Measurements from ENCODE around the gene LONRF2.
A peak's percentile ranks its signal among the peaks of the same experiment; 100 is the strongest.
"Not testable (repeated sequence)": the region's sequence is repeated elsewhere in the genome, so short reads cannot be mapped to it uniquely, and the experiment has no call there.

The LONRF2 gene

DNA sequence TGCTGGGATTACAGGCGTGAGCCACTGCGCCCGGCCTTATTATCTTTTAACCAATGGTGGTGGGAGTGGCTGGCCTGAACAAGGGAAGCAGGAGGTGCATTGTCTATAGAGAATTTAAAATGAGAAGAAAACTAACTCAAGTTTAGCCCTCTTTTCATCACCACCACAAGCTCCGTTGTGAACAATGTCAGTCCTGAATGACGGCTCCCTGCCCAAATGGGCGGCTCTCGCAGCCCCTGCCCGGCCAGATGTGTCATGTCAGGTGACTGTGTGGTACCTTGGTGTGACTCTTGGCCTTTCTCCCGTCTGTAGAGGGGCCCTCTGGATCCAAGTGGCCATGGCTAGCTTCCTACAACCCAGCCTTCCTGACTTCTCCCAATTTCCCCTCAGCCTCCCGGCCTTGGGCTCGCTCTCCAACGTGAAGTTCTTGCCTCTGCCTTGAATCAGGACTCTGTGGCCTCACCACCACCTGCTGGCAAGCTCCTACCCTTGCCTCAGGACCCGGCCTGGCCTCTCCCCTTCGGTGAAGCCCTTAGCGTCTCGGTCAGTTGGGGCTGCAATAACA, 67.6 kb downstream of the LONRF2 start:
- DNase-seq (ENCODE audit: low spot score): no peak

DNA sequence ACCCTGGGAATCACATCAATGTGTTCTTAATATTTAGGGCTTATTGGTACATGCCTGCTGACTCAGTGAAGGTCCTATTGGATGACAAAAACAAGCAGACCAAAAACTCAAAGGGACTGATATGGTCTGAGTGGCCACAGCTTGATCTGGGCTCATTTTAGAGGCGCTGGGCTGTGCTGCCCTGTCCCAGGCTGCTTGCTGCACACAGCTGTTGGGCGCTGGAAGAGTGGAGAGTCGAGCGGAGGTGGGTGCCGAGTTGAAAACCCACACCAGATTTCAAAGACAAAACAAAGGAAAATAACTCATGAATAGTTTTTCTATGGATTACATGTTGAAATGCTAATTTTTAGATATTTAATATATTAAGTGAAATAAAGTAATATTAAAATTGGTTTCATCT, 68.5 kb downstream of the LONRF2 start:
- DNase-seq (ENCODE audit: low spot score): no peak

DNA sequence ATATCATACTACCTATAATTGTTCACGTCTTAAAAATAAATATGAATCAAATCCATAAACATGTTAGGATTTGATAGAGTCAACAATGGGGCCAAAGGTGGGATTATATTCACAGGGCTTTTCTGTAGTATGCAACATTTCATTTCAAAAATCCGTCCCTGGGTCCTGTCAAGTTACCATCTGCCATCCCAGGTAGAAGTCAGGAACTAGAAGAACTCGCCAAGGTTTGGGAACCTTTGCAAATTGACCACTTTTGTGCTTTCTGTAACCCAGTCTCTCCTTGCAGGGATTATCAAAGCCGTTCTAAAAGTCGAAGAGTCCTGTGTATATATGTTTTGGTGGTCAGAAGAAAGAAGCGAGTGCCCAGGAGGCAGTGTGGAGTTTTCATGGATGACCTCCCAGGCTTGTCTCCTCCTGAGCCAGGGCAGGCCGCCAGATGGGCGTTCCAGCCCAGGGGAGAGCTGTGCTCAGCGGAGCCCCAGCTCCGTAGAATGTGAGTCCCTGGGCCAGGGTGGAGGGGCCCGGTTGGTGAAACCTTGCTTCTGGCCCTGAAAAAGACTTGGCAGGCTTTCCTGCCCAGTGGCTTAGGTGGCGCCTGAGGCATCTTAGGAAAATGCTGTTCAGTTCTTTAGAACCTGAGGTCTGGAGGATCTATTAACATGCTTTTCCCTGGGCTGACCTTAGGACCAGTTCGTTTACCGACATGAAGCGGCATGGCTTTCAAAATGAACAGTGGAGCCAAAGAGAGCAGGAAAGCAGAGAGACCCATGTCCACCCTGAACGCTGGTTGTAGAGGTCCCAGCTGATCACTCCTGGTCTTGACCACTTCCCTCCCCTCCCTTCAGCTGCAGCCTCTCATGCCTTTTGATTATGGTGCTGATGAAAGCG, 69.2 kb downstream of the LONRF2 start:
- DNase-seq (ENCODE audit: low spot score): no peak

- DNase-seq (ENCODE audit: low spot score): no peak
Measured at GRCh38 chr2:100250645-100251044, 71.7 kb downstream of the LONRF2 start.

DNA sequence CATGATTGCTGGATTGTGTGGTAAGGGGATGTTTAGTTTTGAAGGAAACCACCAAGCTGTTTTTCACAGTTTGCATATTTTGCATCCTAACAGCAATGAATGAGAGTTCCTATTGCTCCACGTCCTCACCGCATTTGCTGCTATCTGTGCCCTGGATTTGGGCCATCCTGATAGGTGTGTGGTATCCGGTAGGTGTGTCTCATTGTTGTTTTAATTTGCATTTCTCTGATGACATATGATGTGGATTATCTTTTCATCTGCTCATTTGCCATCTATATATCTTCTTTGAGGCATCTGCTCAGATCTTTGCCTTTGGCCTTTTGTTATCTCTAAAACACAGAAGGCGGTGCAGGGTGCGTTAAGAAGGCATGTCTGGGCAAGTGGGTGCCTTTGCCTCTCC, 73.3 kb downstream of the LONRF2 start:
- no peak for DNase-seq (ENCODE audit: low spot score)

DNA sequence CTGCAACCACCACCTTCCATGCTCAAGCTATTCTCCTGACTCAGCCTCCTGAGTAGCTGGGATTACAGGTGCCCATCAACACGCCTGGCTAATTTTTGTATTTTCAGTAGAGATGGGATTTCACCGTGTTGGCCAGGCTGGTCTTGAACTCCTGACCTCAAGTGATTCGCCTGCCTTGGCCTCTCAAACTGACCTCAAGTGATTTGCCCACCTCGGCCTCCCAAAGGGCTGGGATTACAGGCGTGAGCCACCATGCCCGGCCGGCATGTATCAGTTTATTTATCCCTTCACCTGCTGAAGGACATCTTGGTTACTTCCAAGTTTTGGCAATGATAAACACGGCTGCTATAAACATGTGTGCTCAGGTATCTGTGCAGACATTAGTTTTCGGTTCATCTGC, 73.7 kb downstream of the LONRF2 start:
- DNase-seq (ENCODE audit: low spot score): not testable (repeated sequence)

DNA sequence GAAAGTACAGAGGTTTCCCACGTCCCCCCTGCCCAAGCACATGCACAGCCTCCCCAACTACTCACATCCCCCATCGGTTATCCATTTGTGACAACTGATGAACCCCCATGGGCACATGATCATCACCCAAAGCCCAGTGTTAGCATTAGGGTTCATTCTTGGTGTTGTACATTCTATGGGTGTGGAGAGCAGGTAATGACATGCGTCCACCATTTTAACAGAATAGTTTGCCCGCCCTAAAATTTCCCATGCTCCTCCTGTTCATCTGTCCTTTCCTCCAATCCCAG, 74.3 kb downstream of the LONRF2 start:
- no peak for DNase-seq (ENCODE audit: low spot score)

DNA sequence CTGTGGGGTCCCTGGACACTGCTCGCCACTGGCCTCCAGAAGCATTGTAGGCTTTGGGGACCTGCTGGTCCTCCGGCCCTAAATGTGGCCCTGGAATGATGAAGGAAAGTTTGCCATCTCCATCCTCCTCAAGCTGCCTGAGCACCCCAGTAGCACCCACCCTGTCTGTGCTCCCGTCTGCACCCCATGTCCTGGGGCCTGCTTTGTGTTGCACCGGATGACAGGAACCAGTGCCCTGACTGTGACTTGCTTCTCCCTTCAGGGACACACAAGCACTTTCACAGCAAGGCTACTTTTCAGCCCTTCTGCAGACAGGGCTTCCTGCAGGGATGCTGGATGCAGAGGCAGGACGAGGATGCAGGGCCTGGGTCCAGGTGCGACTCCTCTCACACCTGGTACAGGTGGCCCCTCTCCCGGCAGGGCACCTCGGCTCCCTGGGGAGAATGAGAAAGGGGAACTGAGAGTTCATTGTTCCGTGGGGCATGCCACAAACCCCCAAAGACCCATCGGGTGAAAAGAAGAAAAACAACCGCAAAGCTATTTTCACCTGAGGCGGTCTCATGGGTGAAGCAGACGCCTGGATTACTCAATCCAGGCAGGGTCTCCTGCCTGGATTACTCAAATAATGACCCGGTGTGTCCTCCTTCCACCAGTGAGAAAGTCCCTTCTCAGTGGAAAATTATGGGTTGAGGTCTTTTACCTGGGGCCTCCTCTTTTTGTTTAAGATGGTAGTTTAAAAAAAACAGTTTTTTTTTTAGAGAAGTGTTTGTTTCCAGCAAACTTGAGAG, 74.9 kb downstream of the LONRF2 start:
- DNase-seq (ENCODE audit: low spot score): no peak

DNA sequence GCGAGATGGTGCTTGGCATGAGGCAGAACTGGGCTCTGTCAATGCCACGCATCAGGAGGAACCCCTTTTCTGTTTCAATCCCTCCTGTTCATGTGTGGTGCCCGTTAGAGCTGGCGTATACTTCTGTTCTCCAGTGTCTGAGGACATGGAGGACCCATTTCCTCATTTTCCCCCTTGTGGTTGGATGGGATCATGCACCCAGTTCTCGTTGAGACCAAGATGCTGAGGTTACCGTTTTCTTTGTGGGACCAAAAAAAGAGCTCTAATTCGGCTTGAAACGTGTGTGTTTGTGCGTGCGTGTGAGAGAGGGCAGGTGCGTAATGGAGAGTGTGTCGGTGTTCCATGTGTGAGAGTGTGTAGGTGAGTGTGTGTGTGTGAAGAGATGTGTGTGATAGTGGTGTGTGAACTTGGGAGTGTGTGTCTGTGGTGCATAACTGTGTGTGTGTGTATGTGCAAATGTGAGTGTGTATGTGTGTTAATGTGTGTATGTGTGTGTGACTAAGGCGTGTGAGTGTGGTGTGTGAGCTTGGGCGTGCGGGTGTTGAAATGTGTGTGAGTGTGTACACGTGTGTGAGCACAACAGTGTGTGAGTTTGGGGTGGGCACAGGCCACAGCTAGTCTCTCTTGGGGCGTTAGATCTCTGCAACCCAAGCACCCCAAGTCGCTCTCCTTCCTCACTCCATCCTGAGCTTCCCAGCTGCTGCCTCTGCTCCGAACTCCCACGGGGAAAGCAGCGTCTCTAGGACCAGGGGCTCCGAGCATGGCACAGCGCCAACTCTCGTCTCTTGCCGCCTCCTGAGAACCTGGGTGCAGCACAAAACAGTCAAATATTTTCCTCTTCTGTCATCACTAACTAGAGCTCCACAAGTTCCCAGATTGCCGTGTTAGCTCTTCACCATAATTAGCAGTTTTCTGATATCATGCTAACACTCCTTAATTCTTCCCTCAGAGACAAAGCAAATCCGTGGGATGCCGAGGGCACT, 75.8 kb downstream of the LONRF2 start:
- peak; percentile 27 for DNase-seq (ENCODE audit: low spot score)

- no peak for DNase-seq (ENCODE audit: low spot score)
Measured at GRCh38 chr2:100245681-100246080, 76.6 kb downstream of the LONRF2 start.

DNA sequence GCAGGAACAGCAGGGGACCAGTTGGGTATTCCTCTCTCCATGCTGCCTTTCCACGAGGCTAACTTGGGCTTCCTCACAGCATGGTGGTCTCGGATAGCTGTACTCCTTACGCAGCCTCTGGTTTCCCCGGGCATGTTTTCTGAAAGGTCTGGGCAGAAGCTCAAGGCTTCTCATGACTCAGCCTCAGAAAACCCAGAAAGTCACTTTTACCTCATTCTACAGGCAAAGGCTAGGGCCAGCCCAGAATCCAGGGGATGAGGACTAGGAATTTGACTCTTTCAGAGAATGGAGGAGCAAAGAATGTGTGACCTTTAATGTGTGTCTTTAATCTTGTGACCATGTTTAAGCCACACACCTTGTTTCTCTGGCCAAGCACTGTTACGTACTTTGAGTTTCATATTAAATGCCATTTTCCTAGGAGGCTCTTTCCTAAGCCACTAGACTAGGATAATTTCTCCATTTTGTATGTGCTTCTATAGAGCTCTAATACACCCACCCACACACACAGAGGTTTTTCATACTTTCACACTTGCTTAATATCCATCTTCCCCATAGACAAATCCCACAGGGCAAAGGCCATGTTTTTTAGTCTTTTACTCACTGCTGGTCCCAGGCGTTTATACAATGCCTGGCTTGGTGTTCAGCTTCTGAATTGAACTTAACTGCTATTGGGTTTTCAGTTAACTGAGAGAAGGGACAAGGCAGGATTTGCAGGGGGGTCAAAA, 77.3 kb downstream of the LONRF2 start:
- DNase-seq (ENCODE audit: low spot score): peak; percentile 40

- DNase-seq (ENCODE audit: low spot score): no peak
Measured at GRCh38 chr2:100243631-100244030, 78.7 kb downstream of the LONRF2 start.

DNA sequence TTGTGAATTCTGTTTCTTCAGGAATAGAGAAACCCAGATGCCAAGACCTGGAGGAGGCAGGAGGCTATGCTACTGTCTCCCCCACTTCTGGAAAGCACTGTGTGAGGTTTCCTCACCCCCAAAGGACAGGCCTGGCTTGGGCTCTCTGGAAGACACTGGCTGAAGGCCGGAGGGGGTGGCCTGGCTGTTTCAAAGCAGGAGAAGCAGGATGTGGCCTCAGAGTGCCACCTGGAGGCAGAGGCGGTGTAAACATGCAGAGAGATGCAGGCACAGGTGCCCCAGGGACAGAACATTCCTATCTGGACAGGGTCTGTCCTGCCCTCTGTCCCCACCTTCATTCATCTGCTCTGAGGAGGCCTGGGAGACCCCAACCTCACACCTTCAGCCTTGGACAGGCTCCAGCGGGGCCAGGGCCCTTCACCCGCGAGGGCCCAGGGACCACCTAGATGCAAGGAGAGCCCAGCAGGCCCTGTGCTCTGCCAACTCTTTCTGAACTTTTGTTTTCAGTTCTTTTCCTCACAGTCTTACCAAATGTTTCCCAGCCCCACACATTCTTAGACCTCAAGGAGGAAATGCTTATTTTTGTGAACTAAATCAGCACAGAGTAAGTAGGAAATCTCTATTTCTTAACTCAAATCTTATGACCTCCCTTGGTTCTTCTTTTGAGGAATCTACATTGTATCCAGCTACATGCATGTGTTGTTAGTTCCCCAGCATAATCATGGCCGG, 79.2 kb downstream of the LONRF2 start:
- peak; percentile 75 for DNase-seq (ENCODE audit: low spot score)

GRCh38 chr2:100242476-100242875, 79.8 kb downstream of the LONRF2 start:
- DNase-seq (ENCODE audit: low spot score): no peak

- no peak for DNase-seq (ENCODE audit: low spot score)
Measured at GRCh38 chr2:100241236-100241635, 81.1 kb downstream of the LONRF2 start.

DNA sequence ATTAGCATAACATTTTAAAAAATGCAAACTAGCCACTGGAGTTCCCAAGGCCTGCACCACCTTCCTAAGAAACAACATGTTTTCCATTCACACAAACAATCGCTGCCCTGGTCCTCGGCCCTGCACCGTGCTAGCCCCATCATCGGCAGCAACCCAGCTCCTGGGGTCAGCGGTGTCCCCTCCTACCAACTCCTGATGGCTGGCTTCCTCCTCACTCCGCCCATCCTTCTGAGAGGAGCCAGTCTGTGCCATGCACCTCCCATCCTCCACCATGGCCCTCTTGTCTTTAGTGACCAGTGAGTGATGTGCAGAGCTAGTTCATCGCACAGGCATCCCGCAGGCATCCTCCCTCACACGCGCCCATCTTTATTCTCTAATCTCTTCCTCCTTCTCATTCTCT, 81.9 kb downstream of the LONRF2 start:
- no peak for DNase-seq (ENCODE audit: low spot score)

GRCh38 chr2:100239486-100240210, 82.7 kb downstream of the LONRF2 start:
- no peak for DNase-seq (ENCODE audit: low spot score)

GRCh38 chr2:100238471-100238870, 83.8 kb downstream of the LONRF2 start:
- no peak for DNase-seq (ENCODE audit: low spot score)

DNA sequence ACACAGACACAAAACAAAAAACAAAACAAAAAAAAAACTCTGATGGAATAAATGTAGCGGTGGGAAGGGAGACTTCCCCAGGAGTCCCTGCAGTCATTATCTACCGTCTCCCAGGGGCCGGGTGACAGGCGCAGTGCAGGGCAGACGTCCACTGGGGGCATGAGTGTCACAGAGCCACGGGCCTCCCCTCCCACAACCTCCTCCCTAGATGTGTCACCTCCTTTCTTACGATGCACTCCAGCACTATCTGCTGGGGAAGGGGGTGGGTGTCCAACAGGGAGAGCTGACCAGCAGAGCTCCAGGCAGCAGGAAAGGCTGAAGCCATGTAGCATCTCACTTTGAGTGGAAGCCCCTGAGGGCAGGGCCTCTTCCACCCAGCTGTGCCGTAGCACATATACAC, 84.5 kb downstream of the LONRF2 start:
- DNase-seq (ENCODE audit: low spot score): no peak

GRCh38 chr2:100237163-100237562, 85.1 kb downstream of the LONRF2 start:
- DNase-seq (ENCODE audit: low spot score): no peak
